ENCODE measurements around the gene TEDC2. TPM values are rescaled to one million over a fixed set of nuclear protein-coding genes. Genes with fewer than 3 reads are reported as not detected.

The TEDC2 gene
- total and polyA plus RNA-seq, 2 experiments from 2014 or later, result 6.2 to 7.1 TPM

DNA sequence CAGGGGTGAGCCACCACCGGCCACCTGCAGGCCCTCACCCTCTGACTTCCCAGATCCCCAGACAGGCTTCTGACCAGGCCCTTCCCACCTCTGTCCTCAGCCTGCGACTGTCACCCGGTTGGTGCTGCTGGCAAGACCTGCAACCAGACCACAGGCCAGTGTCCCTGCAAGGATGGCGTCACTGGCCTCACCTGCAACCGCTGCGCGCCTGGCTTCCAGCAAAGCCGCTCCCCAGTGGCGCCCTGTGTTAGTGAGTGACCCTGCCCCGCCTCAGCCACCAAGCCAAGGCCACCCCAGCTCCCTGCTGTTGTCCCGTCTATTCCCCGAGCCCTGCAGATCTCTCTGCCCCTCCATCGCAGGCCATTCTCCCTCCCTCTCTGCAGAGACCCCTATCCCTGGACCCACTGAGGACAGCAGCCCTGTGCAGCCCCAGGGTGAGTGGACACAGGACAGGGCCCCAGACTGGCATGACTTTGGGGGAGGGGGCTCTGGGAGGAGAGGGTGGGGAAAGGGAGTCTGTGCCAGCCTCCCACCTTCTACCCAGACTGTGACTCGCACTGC lies 13.1 kb downstream of the TEDC2 start:
- H3K9me3 ChIP-seq (ENCODE audit: low read depth), result no peaks in the 10 kb centered on the region
- H4K20me1 ChIP-seq (ENCODE audit: insufficient read depth, poor library complexity, severe bottlenecking), result peaks cover 22% of the 10 kb centered on the region
- no peak for TF ChIP-seq EZH2phosphoT487 (IDR thresholded peaks at IDR 0.05; ENCODE audit: low read depth, severe bottlenecking, unreplicated experiment)
- TF ChIP-seq EZH2 (IDR thresholded peaks at IDR 0.05; ENCODE audit: borderline replicate concordance), result no peak
- TF ChIP-seq, protein P1, sequence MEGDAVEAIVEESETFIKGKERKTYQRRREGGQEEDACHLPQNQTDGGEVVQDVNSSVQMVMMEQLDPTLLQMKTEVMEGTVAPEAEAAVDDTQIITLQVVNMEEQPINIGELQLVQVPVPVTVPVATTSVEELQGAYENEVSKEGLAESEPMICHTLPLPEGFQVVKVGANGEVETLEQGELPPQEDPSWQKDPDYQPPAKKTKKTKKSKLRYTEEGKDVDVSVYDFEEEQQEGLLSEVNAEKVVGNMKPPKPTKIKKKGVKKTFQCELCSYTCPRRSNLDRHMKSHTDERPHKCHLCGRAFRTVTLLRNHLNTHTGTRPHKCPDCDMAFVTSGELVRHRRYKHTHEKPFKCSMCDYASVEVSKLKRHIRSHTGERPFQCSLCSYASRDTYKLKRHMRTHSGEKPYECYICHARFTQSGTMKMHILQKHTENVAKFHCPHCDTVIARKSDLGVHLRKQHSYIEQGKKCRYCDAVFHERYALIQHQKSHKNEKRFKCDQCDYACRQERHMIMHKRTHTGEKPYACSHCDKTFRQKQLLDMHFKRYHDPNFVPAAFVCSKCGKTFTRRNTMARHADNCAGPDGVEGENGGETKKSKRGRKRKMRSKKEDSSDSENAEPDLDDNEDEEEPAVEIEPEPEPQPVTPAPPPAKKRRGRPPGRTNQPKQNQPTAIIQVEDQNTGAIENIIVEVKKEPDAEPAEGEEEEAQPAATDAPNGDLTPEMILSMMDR (IDR thresholded peaks at IDR 0.05; ENCODE audit: poor library complexity), result no peak
- H3K9me2 ChIP-seq (replicated peaks; ENCODE audit: insufficient read depth), result no peaks in the 10 kb centered on the region
- no peak overlapping the region for H2AFZ ChIP-seq
- peaks cover 31% of the 10 kb centered on the region for H3K79me2 ChIP-seq
- DNase-seq (ENCODE audit: low spot score), result no peak
- H3K27ac ChIP-seq, result no peak overlapping the region
- 93% methylated on average over 13 of the region's 14 CpGs for WGBS (ENCODE audit: low lambda C conversion rate, missing lambda C conversion rate)
- peaks cover 76% of the 10 kb centered on the region for H3K4me1 ChIP-seq (ENCODE audit: insufficient read depth)
- no peak overlapping the region for H3K4me3 ChIP-seq
- H3K36me3 ChIP-seq (replicated peaks; ENCODE audit: insufficient read depth, low read depth), result no peaks in the 10 kb centered on the region
- H3K4me2 ChIP-seq, result peak overlapping the region; percentile 98
- H3K27me3 ChIP-seq, result peaks cover 8% of the 10 kb centered on the region

DNA sequence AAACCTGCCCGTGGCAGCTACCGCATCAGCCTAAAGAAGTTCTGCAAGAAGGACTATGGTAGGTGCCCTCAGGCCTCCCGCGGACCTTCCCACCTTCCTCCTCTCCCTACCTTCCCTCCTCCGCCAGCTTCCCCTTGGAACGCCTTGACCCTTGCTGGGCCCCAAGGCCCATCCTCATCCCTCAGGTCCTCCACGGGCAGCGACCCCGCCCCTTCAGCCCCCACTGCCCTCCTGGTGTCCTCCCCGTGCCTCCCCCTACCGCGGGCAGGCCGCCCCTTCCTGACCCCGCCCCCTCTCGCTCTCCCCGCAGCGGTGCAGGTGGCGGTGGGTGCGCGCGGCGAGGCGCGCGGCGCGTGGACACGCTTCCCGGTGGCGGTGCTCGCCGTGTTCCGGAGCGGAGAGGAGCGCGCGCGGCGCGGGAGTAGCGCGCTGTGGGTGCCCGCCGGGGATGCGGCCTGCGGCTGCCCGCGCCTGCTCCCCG lies 13.6 kb downstream of the TEDC2 start:
- Histone ChIP-seq H3K4me1 (ENCODE audit: insufficient read depth) (peaks cover 72% of the 10 kb centered on the region), H2AFZ (no peak overlapping the region), H4K20me1 (ENCODE audit: insufficient read depth, poor library complexity, severe bottlenecking) (peaks cover 23% of the 10 kb centered on the region), H3K4me3 (no peak overlapping the region), H3K36me3 (replicated peaks; ENCODE audit: insufficient read depth, low read depth) (no peaks in the 10 kb centered on the region), H3K9me2 (replicated peaks; ENCODE audit: insufficient read depth) (no peaks in the 10 kb centered on the region), H3K4me2 (peak overlapping the region; percentile 98), H3K79me2 (peaks cover 36% of the 10 kb centered on the region), H3K27me3 (peaks cover 8% of the 10 kb centered on the region), H3K27ac (no peak overlapping the region), H3K9me3 (ENCODE audit: low read depth) (no peaks in the 10 kb centered on the region)
- TF ChIP-seq EZH2phosphoT487 (IDR thresholded peaks at IDR 0.05; ENCODE audit: low read depth, severe bottlenecking, unreplicated experiment), result no peak
- TF ChIP-seq EZH2 (IDR thresholded peaks at IDR 0.05; ENCODE audit: borderline replicate concordance), result no peak
- TF ChIP-seq, protein P1 (IDR thresholded peaks at IDR 0.05; ENCODE audit: poor library complexity), result no peak
- DNase-seq (ENCODE audit: low spot score), result no peak
- 5% methylated on average over 30 of the region's 49 CpGs for WGBS (ENCODE audit: low lambda C conversion rate, missing lambda C conversion rate)

DNA sequence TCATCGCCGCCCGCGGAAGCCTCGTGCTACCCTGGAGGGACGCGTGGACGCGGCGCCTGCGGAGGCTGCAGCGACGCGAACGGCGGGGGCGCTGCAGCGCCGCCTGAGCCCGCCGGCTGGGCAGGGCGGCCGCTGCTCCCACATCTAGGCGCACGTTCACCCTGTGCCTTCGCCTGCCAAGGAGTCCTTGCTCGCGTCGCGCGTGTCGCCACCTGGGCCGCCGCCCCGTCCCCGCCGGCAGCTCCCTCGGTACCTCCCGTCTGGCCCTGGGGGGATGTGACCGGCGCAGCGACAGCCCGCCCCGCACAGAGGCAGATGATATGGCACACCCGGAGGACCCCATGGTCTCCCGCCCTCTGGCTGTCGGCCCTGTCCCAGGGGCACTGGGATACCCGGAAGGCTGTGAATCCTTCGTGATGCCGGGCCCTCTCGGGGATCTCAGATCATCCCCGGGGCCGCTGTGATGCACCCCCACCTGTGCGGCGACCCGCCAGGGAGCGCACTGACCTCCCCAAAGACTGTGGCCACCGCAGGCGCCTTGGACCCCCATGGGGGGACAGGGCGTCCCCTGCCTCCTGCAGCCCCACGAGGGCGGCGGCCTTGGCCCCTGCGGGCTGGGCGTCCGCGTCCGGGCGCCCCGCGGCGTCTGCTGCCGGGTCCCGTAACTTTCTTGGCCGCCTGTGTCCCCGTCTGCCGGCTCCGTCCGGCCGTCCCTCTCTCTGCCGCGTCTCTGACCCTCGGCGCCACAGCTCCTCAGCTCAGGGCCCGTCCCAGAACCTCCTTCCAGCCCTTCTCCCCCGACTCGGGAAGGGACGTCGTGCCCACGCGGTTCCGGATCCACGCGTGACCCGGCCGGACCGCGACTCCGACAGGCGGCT lies 14.3 kb downstream of the TEDC2 start:
- H3K27me3 ChIP-seq, result peaks cover 8% of the 10 kb centered on the region

More for the DNA sequence above, 14.3 kb downstream of the TEDC2 start:
- peaks cover 65% of the 10 kb centered on the region for H3K4me1 ChIP-seq (ENCODE audit: insufficient read depth)
- 2% methylated on average over 48 of the region's 100 CpGs for WGBS (ENCODE audit: low lambda C conversion rate, missing lambda C conversion rate)
- no peaks in the 10 kb centered on the region for H3K9me3 ChIP-seq (ENCODE audit: low read depth)
- peak overlapping the region; percentile 98 for H3K4me2 ChIP-seq
- peak overlapping the region; percentile 82 for H3K27ac ChIP-seq
- H3K4me3 ChIP-seq, result peak overlapping the region; percentile 57
- DNase-seq (ENCODE audit: low spot score), result peak; percentile 84
- peaks cover 23% of the 10 kb centered on the region for H4K20me1 ChIP-seq (ENCODE audit: insufficient read depth, poor library complexity, severe bottlenecking)
- TF ChIP-seq, protein P1 (IDR thresholded peaks at IDR 0.05; ENCODE audit: poor library complexity), result peak; percentile 29
- TF ChIP-seq EZH2phosphoT487 (IDR thresholded peaks at IDR 0.05; ENCODE audit: low read depth, severe bottlenecking, unreplicated experiment) (no peak), EZH2 (IDR thresholded peaks at IDR 0.05; ENCODE audit: borderline replicate concordance) (no peak)
- H2AFZ ChIP-seq, result peak overlapping the region; percentile 73
- no peaks in the 10 kb centered on the region for H3K36me3 ChIP-seq (replicated peaks; ENCODE audit: insufficient read depth, low read depth)
- peaks cover 43% of the 10 kb centered on the region for H3K79me2 ChIP-seq
- no peaks in the 10 kb centered on the region for H3K9me2 ChIP-seq (replicated peaks; ENCODE audit: insufficient read depth)

Measured in hepatocyte (in vitro differentiated cells).